WTC11 (cell line): Measurements from ENCODE around the gene SIK2.

Experiments used
- AFF4 ChIP-seq: sonication (generic); formaldehyde crosslinking; IDR thresholded peaks from 2 replicates; pipeline ENCODE4 v1.8.1; 2023; ENCODE audit warnings: mild to moderate bottlenecking, missing genetic modification reagents, borderline replicate concordance
- ETV6 ChIP-seq: sonication (generic); formaldehyde crosslinking; IDR thresholded peaks from 2 replicates; pipeline ENCODE4 v1.8.1; 2022; ENCODE audit warnings: mild to moderate bottlenecking, missing genetic modification reagents
- NFE2L1 ChIP-seq: sonication (generic); formaldehyde crosslinking; IDR thresholded peaks from 2 replicates; pipeline ENCODE4 v1.8.1; 2023; ENCODE audit warnings: missing genetic modification reagents
- RELA ChIP-seq: sonication (generic); formaldehyde crosslinking; IDR thresholded peaks from 2 replicates; pipeline ENCODE4 v1.8.1; 2022; ENCODE audit warnings: missing genetic modification reagents, mild to moderate bottlenecking, borderline replicate concordance
- ZNF121 ChIP-seq: sonication (generic); formaldehyde crosslinking; IDR thresholded peaks from 2 replicates; pipeline ENCODE4 v1.8.0; 2023; ENCODE audit warnings: missing genetic modification reagents
- TF ChIP-seq, protein P1 (sequence below): fragments of 200-600 bp; IDR thresholded peaks from 2 replicates; pipeline ENCODE4 v1.8.0; 2022; ENCODE audit warnings: antibody characterized with exemption
- TF ChIP-seq, protein P2 (sequence below): sonication (generic); formaldehyde crosslinking; conservative IDR thresholded peaks from 2 replicates; pipeline ENCODE4 v1.8.1; 2022; ENCODE audit warnings: mild to moderate bottlenecking, missing genetic modification reagents
- TF ChIP-seq, protein P3 (sequence below): fragments of 250-450 bp; sonication (Bioruptor Pico); IDR thresholded peaks from 2 replicates; pipeline ENCODE4 v1.9.0; 2021; ENCODE audit warnings: mild to moderate bottlenecking

GRCh38 chr11:111718436-111718835 is 116.2 kb downstream of the SIK2 start:
- TF ChIP-seq NFE2L1, result no peak
- TF ChIP-seq, protein P1, sequence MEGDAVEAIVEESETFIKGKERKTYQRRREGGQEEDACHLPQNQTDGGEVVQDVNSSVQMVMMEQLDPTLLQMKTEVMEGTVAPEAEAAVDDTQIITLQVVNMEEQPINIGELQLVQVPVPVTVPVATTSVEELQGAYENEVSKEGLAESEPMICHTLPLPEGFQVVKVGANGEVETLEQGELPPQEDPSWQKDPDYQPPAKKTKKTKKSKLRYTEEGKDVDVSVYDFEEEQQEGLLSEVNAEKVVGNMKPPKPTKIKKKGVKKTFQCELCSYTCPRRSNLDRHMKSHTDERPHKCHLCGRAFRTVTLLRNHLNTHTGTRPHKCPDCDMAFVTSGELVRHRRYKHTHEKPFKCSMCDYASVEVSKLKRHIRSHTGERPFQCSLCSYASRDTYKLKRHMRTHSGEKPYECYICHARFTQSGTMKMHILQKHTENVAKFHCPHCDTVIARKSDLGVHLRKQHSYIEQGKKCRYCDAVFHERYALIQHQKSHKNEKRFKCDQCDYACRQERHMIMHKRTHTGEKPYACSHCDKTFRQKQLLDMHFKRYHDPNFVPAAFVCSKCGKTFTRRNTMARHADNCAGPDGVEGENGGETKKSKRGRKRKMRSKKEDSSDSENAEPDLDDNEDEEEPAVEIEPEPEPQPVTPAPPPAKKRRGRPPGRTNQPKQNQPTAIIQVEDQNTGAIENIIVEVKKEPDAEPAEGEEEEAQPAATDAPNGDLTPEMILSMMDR, result no peak
- TF ChIP-seq AFF4 (CRISPR knock-in tag), result no peak
- TF ChIP-seq, protein P2, sequence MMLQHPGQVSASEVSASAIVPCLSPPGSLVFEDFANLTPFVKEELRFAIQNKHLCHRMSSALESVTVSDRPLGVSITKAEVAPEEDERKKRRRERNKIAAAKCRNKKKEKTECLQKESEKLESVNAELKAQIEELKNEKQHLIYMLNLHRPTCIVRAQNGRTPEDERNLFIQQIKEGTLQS, result no peak
- no peak for TF ChIP-seq ETV6
- TF ChIP-seq ZNF121 (CRISPR knock-in tag), result no peak
- TF ChIP-seq, protein P3, sequence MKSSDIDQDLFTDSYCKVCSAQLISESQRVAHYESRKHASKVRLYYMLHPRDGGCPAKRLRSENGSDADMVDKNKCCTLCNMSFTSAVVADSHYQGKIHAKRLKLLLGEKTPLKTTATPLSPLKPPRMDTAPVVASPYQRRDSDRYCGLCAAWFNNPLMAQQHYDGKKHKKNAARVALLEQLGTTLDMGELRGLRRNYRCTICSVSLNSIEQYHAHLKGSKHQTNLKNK (CRISPR knock-in tag), result no peak
- no peak for TF ChIP-seq RELA (CRISPR knock-in tag)
